H9 (cell line): Measurements from ENCODE around the gene LRRC63. TPM values are rescaled to one million over a fixed set of nuclear protein-coding genes. Genes with fewer than 3 reads are reported as not detected.

Experiments
- DNase-seq: peaks from one replicate; pipeline ENCODE4 v3.0.0-alpha.2; 2017
- H2AFZ ChIP-seq: one replicate; pipeline ENCODE4 v1.6.1; 2013; ENCODE audit warnings: mild to moderate bottlenecking, low read length, control low read depth, moderate library complexity
- H2AK5ac ChIP-seq: 2 replicates; pipeline ENCODE4 v1.6.1; 2013; ENCODE audit warnings: low read length, control low read depth, mixed read lengths; ENCODE audit not compliant: insufficient read length
- H2BK120ac ChIP-seq: one replicate; pipeline ENCODE4 v1.6.1; 2013; ENCODE audit warnings: low read depth, mild to moderate bottlenecking, low read length, control low read depth, inconsistent platforms; ENCODE audit not compliant: poor library complexity, severe bottlenecking
- H2BK12ac ChIP-seq: 2 replicates; pipeline ENCODE4 v1.6.1; 2013; ENCODE audit warnings: low read length, control low read depth, mixed read lengths, low read depth; ENCODE audit not compliant: insufficient read length
- H2BK15ac ChIP-seq: 2 replicates; pipeline ENCODE4 v1.6.1; 2013; ENCODE audit warnings: low read depth, low read length, control low read depth
- H2BK20ac ChIP-seq: one replicate; pipeline ENCODE4 v1.6.1; 2013; ENCODE audit warnings: low read depth, mild to moderate bottlenecking, low read length, control low read depth, inconsistent platforms; ENCODE audit not compliant: poor library complexity, severe bottlenecking
- H2BK5ac ChIP-seq: 2 replicates; pipeline ENCODE4 v1.6.1; 2013; ENCODE audit warnings: low read length, control low read depth, mixed read lengths; ENCODE audit not compliant: insufficient read length
- H3K14ac ChIP-seq: 2 replicates; pipeline ENCODE4 v1.6.1; 2013; ENCODE audit warnings: low read length, control low read depth; ENCODE audit not compliant: insufficient read depth
- H3K18ac ChIP-seq: 2 replicates; pipeline ENCODE4 v1.6.1; 2013; ENCODE audit warnings: low read depth, mild to moderate bottlenecking, mixed read lengths, low read length, control low read depth; ENCODE audit not compliant: insufficient read length
- H3K23ac ChIP-seq: 2 replicates; pipeline ENCODE4 v1.6.1; 2013; ENCODE audit warnings: low read length, control low read depth, mixed read lengths, low read depth; ENCODE audit not compliant: insufficient read length
- H3K23me2 ChIP-seq: 2 replicates; pipeline ENCODE4 v1.6.1; 2013; ENCODE audit warnings: low read depth, mild to moderate bottlenecking, mixed read lengths, low read length, control low read depth; ENCODE audit not compliant: insufficient read length, poor library complexity, severe bottlenecking
- H3K27ac ChIP-seq: 2 replicates; pipeline ENCODE4 v1.5.1; 2013; ENCODE audit warnings: low read length, control low read depth, mixed read lengths, low read depth; ENCODE audit not compliant: insufficient read length
- H3K27me3 ChIP-seq: 2 replicates; pipeline ENCODE4 v1.6.1; 2013; ENCODE audit warnings: low read length, control low read depth, inconsistent platforms; ENCODE audit not compliant: insufficient read depth
- H3K4ac ChIP-seq: 2 replicates; pipeline ENCODE4 v1.6.1; 2013; ENCODE audit warnings: low read depth, mild to moderate bottlenecking, control low read depth, inconsistent platforms, low read length, moderate library complexity
- H3K4me1 ChIP-seq: 2 replicates; pipeline ENCODE4 v1.6.1; 2013; ENCODE audit warnings: low read length, control low read depth, inconsistent platforms; ENCODE audit not compliant: insufficient read depth
- H3K4me2 ChIP-seq: 2 replicates; pipeline ENCODE4 v1.6.1; 2013; ENCODE audit warnings: low read length, control low read depth, mixed read lengths; ENCODE audit not compliant: insufficient read length, insufficient read depth
- H3K56ac ChIP-seq: 2 replicates; pipeline ENCODE4 v1.6.1; 2013; ENCODE audit warnings: low read depth, mild to moderate bottlenecking, mixed read lengths, low read length, control low read depth; ENCODE audit not compliant: insufficient read length
- H3K79me1 ChIP-seq: 2 replicates; pipeline ENCODE4 v1.6.1; 2013; ENCODE audit warnings: low read depth, mild to moderate bottlenecking, moderate library complexity, low read length, control low read depth, inconsistent platforms; ENCODE audit not compliant: insufficient read depth, poor library complexity, severe bottlenecking
- H3K79me2 ChIP-seq: 2 replicates; pipeline ENCODE4 v1.6.1; 2013; ENCODE audit warnings: low read length, control low read depth, inconsistent platforms; ENCODE audit not compliant: insufficient read depth
- H3K9ac ChIP-seq: 2 replicates; pipeline ENCODE4 v1.6.1; 2013; ENCODE audit warnings: low read length, control low read depth, mixed read lengths; ENCODE audit not compliant: insufficient read length; ENCODE audit errors: extremely low read depth
- H3K9me3 ChIP-seq: one replicate; pipeline ENCODE4 v1.6.1; 2013; ENCODE audit warnings: low read depth, low read length, inconsistent platforms; ENCODE audit not compliant: control insufficient read depth
- H3T11ph ChIP-seq: one replicate; pipeline ENCODE4 v1.6.1; 2013; ENCODE audit warnings: mild to moderate bottlenecking, low read length, control low read depth, inconsistent platforms
- H4K20me1 ChIP-seq: one replicate; pipeline ENCODE4 v1.6.1; 2013; ENCODE audit not compliant: control insufficient read depth, insufficient read length, insufficient read depth
- H4K5ac ChIP-seq: 2 replicates; pipeline ENCODE4 v1.6.1; 2013; ENCODE audit warnings: low read depth, mild to moderate bottlenecking, mixed read lengths, low read length, control low read depth; ENCODE audit not compliant: insufficient read length
- H4K8ac ChIP-seq: replicated peaks from 2 replicates; pipeline ENCODE4 v1.6.1; 2013; ENCODE audit warnings: low read length, control low read depth, mixed read lengths, low read depth; ENCODE audit not compliant: insufficient read length
- H4K91ac ChIP-seq: 2 replicates; pipeline ENCODE4 v1.6.1; 2013; ENCODE audit warnings: low read depth, mild to moderate bottlenecking, moderate library complexity, mixed read lengths, low read length, control low read depth; ENCODE audit not compliant: insufficient read length
- H3K27ac Mint-ChIP-seq, 3 experiments: 2 replicates in 2 of 3; 3 replicates in 1 of 3; pipeline ENCODE4 v1.8.0; 2020 to 2021; ENCODE audit warnings: mixed read lengths in 3 of 3, mild to moderate bottlenecking in 1 of 3, moderate library complexity in 1 of 3
- H3K27me3 Mint-ChIP-seq: 2 replicates; pipeline ENCODE4 v1.8.0; 2021; ENCODE audit warnings: low read depth, mild to moderate bottlenecking, moderate library complexity, mixed read lengths
- H3K36me3 Mint-ChIP-seq, 3 experiments: 2 replicates in 2 of 3; 3 replicates in 1 of 3; pipeline ENCODE4 v1.8.0; 2020 to 2021; ENCODE audit warnings: low read depth in 3 of 3, mixed read lengths in 3 of 3; ENCODE audit not compliant: insufficient read depth in 1 of 3
- H3K4me1 Mint-ChIP-seq, 2 experiments: 2 replicates each; pipeline ENCODE4 v1.8.0; 2020; ENCODE audit warnings: mixed read lengths in 2 of 2
- H3K4me3 Mint-ChIP-seq, 2 experiments: 2 replicates in 1 of 2; 3 replicates in 1 of 2; pipeline ENCODE4 v1.8.0; 2020 to 2021; ENCODE audit warnings: mild to moderate bottlenecking in 2 of 2, mixed read lengths in 2 of 2, moderate library complexity in 1 of 2
- H3K9me3 Mint-ChIP-seq, 2 experiments: 2 replicates in 1 of 2; 3 replicates in 1 of 2; pipeline ENCODE4 v1.8.0; 2020; ENCODE audit warnings: mild to moderate bottlenecking in 2 of 2, mixed read lengths in 2 of 2, moderate library complexity in 1 of 2
- WGBS: extraction: QIAGEN DNeasy Blood & Tissue Kit; methylation state at CpG from one replicate; pipeline ENCODE4 v1.1.7; 2013; ENCODE audit warnings: missing lambda C conversion rate, low lambda C conversion rate, mixed read lengths; ENCODE audit not compliant: insufficient read length; ENCODE audit errors: extremely low coverage; 5-methylcytosine and 5-hydroxymethylcytosine counted together
- total RNA-seq: library from RNA; stranded (reverse); gene quantifications from 2 replicates; pipeline ENCODE4 v1.2.1, GENCODE V29; 2021
- TF ChIP-seq, protein P1 (sequence below): fragments of 200-600 bp; sonication (generic); conservative IDR thresholded peaks from 3 replicates; pipeline ENCODE4 v1.8.0; 2021; ENCODE audit warnings: antibody characterized with exemption, mild to moderate bottlenecking

LRRC63 gene
- total RNA-seq, 1 experiment from 2014 or later = not detected

DNA sequence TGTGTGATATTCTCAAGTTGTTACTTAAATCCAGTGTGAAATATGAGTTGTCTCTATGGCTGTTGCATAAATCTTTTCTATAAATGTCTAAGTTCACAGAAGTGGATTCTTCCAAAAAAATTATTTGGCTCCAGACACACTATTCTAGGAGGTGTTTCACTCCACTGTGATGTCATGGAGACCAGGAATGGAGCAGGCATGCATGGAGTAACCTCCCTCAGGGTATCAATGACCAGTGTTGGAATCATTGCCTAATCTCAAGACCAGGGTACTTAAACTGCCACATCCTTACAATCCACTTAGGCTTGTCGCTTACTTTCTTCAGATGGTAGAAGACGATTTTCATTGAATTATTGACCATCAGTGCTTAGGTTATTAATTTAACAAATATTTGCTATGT lies 55.4 kb downstream of the LRRC63 start:
- Histone ChIP-seq H3K23ac (no peak overlapping the region), H3K79me2 (no peaks in the 10 kb centered on the region), H4K91ac (no peak overlapping the region), H2AFZ (no peak overlapping the region), H3K14ac (no peak overlapping the region), H2AK5ac (no peak overlapping the region), H4K5ac (no peak overlapping the region), H2BK12ac (no peak overlapping the region), H3K9me3 (no peaks in the 10 kb centered on the region), H3K27ac (no peak overlapping the region), H2BK20ac (no peak overlapping the region), H3K4me1 (no peaks in the 10 kb centered on the region), H3K4ac (no peak overlapping the region), H3K56ac (no peak overlapping the region), H2BK5ac (no peak overlapping the region), H2BK120ac (no peak overlapping the region), H3K27me3 (no peaks in the 10 kb centered on the region), H2BK15ac (no peak overlapping the region), H3T11ph (no peak overlapping the region), H3K23me2 (no peaks in the 10 kb centered on the region), H3K79me1 (no peaks in the 10 kb centered on the region), H3K18ac (no peak overlapping the region), H3K9ac (no peak overlapping the region), H4K20me1 (no peaks in the 10 kb centered on the region), H3K4me2 (no peak overlapping the region), H4K8ac (no peak overlapping the region)
- Mint-ChIP-seq H3K27me3 (no peaks in the 10 kb centered on the region), H3K9me3 (no peaks in the 10 kb centered on the region), H3K36me3 (no peaks in the 10 kb centered on the region), H3K4me3 (no peak overlapping the region), H3K4me1 (peaks cover 4 to 10% of the 10 kb centered on the region in 2 experiments; a peak in 3 of 4 replicates), H3K27ac (no peak overlapping the region)
- TF ChIP-seq, protein P1, sequence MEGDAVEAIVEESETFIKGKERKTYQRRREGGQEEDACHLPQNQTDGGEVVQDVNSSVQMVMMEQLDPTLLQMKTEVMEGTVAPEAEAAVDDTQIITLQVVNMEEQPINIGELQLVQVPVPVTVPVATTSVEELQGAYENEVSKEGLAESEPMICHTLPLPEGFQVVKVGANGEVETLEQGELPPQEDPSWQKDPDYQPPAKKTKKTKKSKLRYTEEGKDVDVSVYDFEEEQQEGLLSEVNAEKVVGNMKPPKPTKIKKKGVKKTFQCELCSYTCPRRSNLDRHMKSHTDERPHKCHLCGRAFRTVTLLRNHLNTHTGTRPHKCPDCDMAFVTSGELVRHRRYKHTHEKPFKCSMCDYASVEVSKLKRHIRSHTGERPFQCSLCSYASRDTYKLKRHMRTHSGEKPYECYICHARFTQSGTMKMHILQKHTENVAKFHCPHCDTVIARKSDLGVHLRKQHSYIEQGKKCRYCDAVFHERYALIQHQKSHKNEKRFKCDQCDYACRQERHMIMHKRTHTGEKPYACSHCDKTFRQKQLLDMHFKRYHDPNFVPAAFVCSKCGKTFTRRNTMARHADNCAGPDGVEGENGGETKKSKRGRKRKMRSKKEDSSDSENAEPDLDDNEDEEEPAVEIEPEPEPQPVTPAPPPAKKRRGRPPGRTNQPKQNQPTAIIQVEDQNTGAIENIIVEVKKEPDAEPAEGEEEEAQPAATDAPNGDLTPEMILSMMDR = no peak
- WGBS = no CpG with 5 or more reads among the region's 2 CpGs
- DNase-seq = no peak
